ENCODE results near the gene PPP2R5D.
"Not testable (repeated sequence)": the region's sequence is repeated elsewhere in the genome, so short reads cannot be mapped to it uniquely, and the experiment has no call there.

DNA sequence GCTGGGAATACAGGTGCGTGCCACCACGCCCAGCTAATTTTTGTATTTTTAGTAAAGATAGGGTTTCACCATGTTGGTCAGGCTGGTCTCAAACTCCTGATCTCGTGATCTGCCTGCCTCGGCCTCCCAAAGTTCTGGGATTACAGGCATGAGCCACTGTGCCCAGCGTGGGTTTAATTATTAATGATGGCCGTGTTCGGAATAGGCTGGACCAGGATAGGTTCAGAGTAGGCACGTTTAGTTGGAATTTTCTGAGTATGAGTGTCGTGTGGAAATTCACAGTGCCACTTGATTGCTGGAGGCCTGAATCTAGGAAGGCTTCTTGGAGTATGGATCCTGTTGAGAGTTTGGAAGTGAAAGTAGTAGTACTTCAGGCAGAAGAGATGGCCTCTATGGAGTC is 13.8 kb downstream of the PPP2R5D start:
- TF ChIP-seq POLR2A (IDR thresholded peaks at IDR 0.05; ENCODE audit: low read length); GATA1 (IDR thresholded peaks at IDR 0.05; ENCODE audit: low read depth, low read length): not testable (repeated sequence)

All from erythroblast (primary cell).